Suprapubic skin (tissue), 4 donors: ENCODE measurements around the gene ATG4C.

ENCODE experiments used
- CTCF ChIP-seq, 2 donors: fragments of 200-600 bp in 1 of 2; fragments of 450-650 bp in 1 of 2; sonication (generic) in 1 of 2; IDR thresholded peaks; one replicate each; pipeline ENCODE4 v1.5.1; 2016 to 2019; ENCODE audit warnings: antibody characterized with exemption in 2 of 2, mild to moderate bottlenecking in 1 of 2, moderate library complexity in 1 of 2
- POLR2A ChIP-seq, 2 donors: fragments of 450-650 bp; IDR thresholded peaks; one replicate each; pipeline ENCODE4 v1.6.1; 2017; ENCODE audit warnings: antibody characterized with exemption in 2 of 2, mild to moderate bottlenecking in 2 of 2, moderate library complexity in 2 of 2
- POLR2AphosphoS5 ChIP-seq, 3 donors: sonication (generic); formaldehyde crosslinking; IDR thresholded peaks; one replicate each; pipeline ENCODE4 v1.6.1; 2017; ENCODE audit warnings: antibody characterized with exemption in 3 of 3

- TF ChIP-seq POLR2AphosphoS5 (IDR thresholded peaks at IDR 0.05) (no peak), CTCF (IDR thresholded peaks at IDR 0.05) (no peak), POLR2A (IDR thresholded peaks at IDR 0.05) (no peak)
These were observed 98.5 kb downstream of the ATG4C start for GRCh38 chr1:62882201-62883104.
